HepG2 (cell line): ENCODE results near the gene ABHD17A. TPM values are rescaled to one million over a fixed set of nuclear protein-coding genes. Genes with fewer than 3 reads are reported as not detected.

ENCODE experiments used
- ATAC-seq: fragments of 200-7000 bp; cut with Tn5 transposase; 3 replicates; pipeline ENCODE4 v1.9.1; 2020; ENCODE audit warnings: mild to moderate bottlenecking, moderate library complexity
- BruUV-seq: library from RNA; stranded (reverse); fragments of 400-500 nt; replicated peaks from 2 replicates; lab custom pipeline; 2021; lab: Mats Ljungman, UMichigan
- CTCF ChIA-PET: fragments of 300-600 bp; formaldehyde crosslinking; extraction: SDS; loops from one replicate; lab custom pipeline; 2021; ENCODE audit warnings: low total read pairs, inconsistent platforms, low intra/inter-chr PET ratio; lab: Yijun Ruan, JAX
- POLR2A ChIA-PET: fragments of 350-600 bp; sonication (Branson Sonifier 250); formaldehyde crosslinking; loops from one replicate; lab custom pipeline; 2020; ENCODE audit warnings: antibody characterized with exemption, inconsistent platforms; lab: Yijun Ruan, JAX
- DNase-seq: peaks from one replicate; pipeline ENCODE4 v3.0.0-alpha.2; 2015; ENCODE audit warnings: low spot score
- FAIRE-seq: peaks from 3 replicates; lab custom pipeline; 2011; peaks lifted over from hg19 to GRCh38; lab: Jason Lieb, UNC
- H2AFZ ChIP-seq: one replicate; pipeline ENCODE4 v1.6.1; 2011; ENCODE audit warnings: low read length, inconsistent platforms
- H3K27ac ChIP-seq: fragments of 300-600 bp; 3 replicates; pipeline ENCODE4 v1.8.0; 2011; ENCODE audit warnings: mixed run types, mild to moderate bottlenecking, mixed read lengths, low read length, inconsistent platforms; ENCODE audit not compliant: insufficient read depth; ENCODE audit errors: extremely low read length
- H3K27me3 ChIP-seq, 2 experiments: fragments of 200-600 bp in 1 of 2; 2 replicates in 1 of 2; 3 replicates in 1 of 2; pipeline versions ENCODE4 v1.6.0 to v1.8.0; 2011; ENCODE audit warnings: low read length in 2 of 2, mild to moderate bottlenecking in 2 of 2, moderate library complexity in 2 of 2, inconsistent platforms in 1 of 2; ENCODE audit not compliant: insufficient read depth in 2 of 2, control insufficient read depth in 1 of 2
- H3K36me3 ChIP-seq, 2 experiments: fragments of 200-600 bp in 1 of 2; replicated peaks in 1 of 2; 2 replicates in 1 of 2; 3 replicates in 1 of 2; pipeline versions ENCODE4 v1.5.1 to v1.8.0; 2011; ENCODE audit warnings: low read length in 2 of 2, inconsistent platforms in 1 of 2; ENCODE audit not compliant: insufficient read depth in 2 of 2, control insufficient read depth in 1 of 2
- H3K4me1 ChIP-seq: 2 replicates; pipeline ENCODE4 v1.5.1; 2012; ENCODE audit warnings: low read length, inconsistent platforms; ENCODE audit not compliant: insufficient read depth
- H3K4me2 ChIP-seq: 2 replicates; pipeline ENCODE4 v1.6.0; 2011; ENCODE audit warnings: low read depth, low read length, inconsistent platforms
- H3K4me3 ChIP-seq, 3 experiments: fragments of 200-600 bp in 1 of 3; sonication (generic), shearing (Covaris generic) in 1 of 3; replicated peaks in 1 of 3; 2 replicates each; pipeline ENCODE4 v1.5.1; 2011 to 2016; ENCODE audit warnings: low read length in 3 of 3, inconsistent platforms in 2 of 3, low read depth in 2 of 3, mild to moderate bottlenecking in 2 of 3, control low read depth in 1 of 3, mixed read lengths in 1 of 3; ENCODE audit not compliant: insufficient read depth in 1 of 3
- H3K79me2 ChIP-seq: one replicate; pipeline ENCODE4 v1.6.1; 2011; ENCODE audit warnings: low read length, inconsistent platforms; ENCODE audit not compliant: insufficient read depth
- H3K9ac ChIP-seq: 2 replicates; pipeline ENCODE4 v1.6.0; 2011; ENCODE audit warnings: mild to moderate bottlenecking, low read depth, low read length, inconsistent platforms; ENCODE audit not compliant: insufficient read depth
- H3K9me3 ChIP-seq: 2 replicates; pipeline ENCODE4 v1.5.1; 2012; ENCODE audit warnings: mild to moderate bottlenecking, low read length
- H4K20me1 ChIP-seq: 2 replicates; pipeline ENCODE4 v1.6.0; 2011; ENCODE audit warnings: inconsistent platforms, mild to moderate bottlenecking, low read length, moderate library complexity; ENCODE audit not compliant: insufficient read depth
- AKNA ChIP-seq: sonication (generic); formaldehyde crosslinking; IDR thresholded peaks from 2 replicates; pipeline ENCODE4 v1.4.0; 2020; ENCODE audit warnings: missing genetic modification reagents, borderline replicate concordance
- DRAP1 ChIP-seq: IDR thresholded peaks from 2 replicates; pipeline ENCODE4 v1.6.1; 2016; ENCODE audit warnings: missing genetic modification reagents, missing compliant biosample characterization
- GTF2F1 ChIP-seq: fragments of 150-350 bp; IDR thresholded peaks from 2 replicates; pipeline ENCODE4 v1.6.1; 2014; ENCODE audit warnings: low read length
- HNF4A ChIP-seq: sonication (generic); formaldehyde crosslinking; IDR thresholded peaks from 2 replicates; pipeline ENCODE4 v1.4.0; 2020; ENCODE audit warnings: missing genetic modification reagents
- IKZF4 ChIP-seq: sonication (generic); formaldehyde crosslinking; IDR thresholded peaks from 2 replicates; pipeline ENCODE4 v1.5.1; 2020; ENCODE audit warnings: borderline replicate concordance, mild to moderate bottlenecking, low read depth, missing genetic modification reagents; ENCODE audit errors: not compliant biosample characterization
- RAD21 ChIP-seq: fragments of 450-650 bp; formaldehyde crosslinking; IDR thresholded peaks from 2 replicates; pipeline ENCODE4 v1.5.0; 2020; ENCODE audit warnings: mild to moderate bottlenecking
- SALL1 ChIP-seq: sonication (generic); formaldehyde crosslinking; IDR thresholded peaks from 2 replicates; pipeline ENCODE4 v1.8.0; 2022; ENCODE audit warnings: mild to moderate bottlenecking, missing genetic modification reagents
- SMC3 ChIP-seq: IDR thresholded peaks from 2 replicates; pipeline ENCODE4 v1.6.1; 2011; ENCODE audit warnings: low read length, improper control_type of control experiment
- SP1 ChIP-seq, 2 experiments: fragments of 450-650 bp in 1 of 2; sonication (generic) in 1 of 2; formaldehyde crosslinking in 1 of 2; IDR thresholded peaks; 2 replicates each; pipeline versions ENCODE4 v1.4.0 to v1.6.1; 2016 to 2020; ENCODE audit warnings: missing genetic modification reagents in 1 of 2
- SRSF1 ChIP-seq: fragments of 200-400 bp; formaldehyde crosslinking; optimal IDR thresholded peaks from 2 replicates; pipeline ENCODE3; 2017; ENCODE audit warnings: mild to moderate bottlenecking, low read depth, low read length, moderate library complexity
- TFDP2 ChIP-seq: sonication (generic); formaldehyde crosslinking; IDR thresholded peaks from 2 replicates; pipeline ENCODE4 v1.4.0; 2020; ENCODE audit warnings: missing genetic modification reagents
- YEATS2 ChIP-seq: sonication (generic); formaldehyde crosslinking; IDR thresholded peaks from 2 replicates; pipeline ENCODE4 v1.4.0; 2020; ENCODE audit warnings: missing genetic modification reagents, borderline replicate concordance
- ZFP82 ChIP-seq: sonication (generic); formaldehyde crosslinking; IDR thresholded peaks from 2 replicates; pipeline ENCODE4 v1.5.1; 2020; ENCODE audit warnings: mild to moderate bottlenecking, missing genetic modification reagents, borderline replicate concordance
- ZMYM3 ChIP-seq: sonication (generic); formaldehyde crosslinking; IDR thresholded peaks from 2 replicates; pipeline ENCODE4 v1.5.1; 2020; ENCODE audit warnings: mild to moderate bottlenecking, missing genetic modification reagents
- ZNF33B ChIP-seq: sonication (generic); formaldehyde crosslinking; IDR thresholded peaks from 2 replicates; pipeline ENCODE4 v1.5.1; 2020; ENCODE audit warnings: mild to moderate bottlenecking, missing genetic modification reagents
- ZNF577 ChIP-seq: sonication (generic); formaldehyde crosslinking; IDR thresholded peaks from 2 replicates; pipeline ENCODE4 v1.4.0; 2020; ENCODE audit warnings: mild to moderate bottlenecking, low read depth, missing genetic modification reagents, borderline replicate concordance
- ZNF629 ChIP-seq: sonication (generic); formaldehyde crosslinking; conservative IDR thresholded peaks from 2 replicates; pipeline ENCODE4 v1.5.0; 2020; ENCODE audit warnings: missing genetic modification reagents
- ZNF652 ChIP-seq: IDR thresholded peaks from 2 replicates; pipeline ENCODE4 v1.6.1; 2016; ENCODE audit warnings: low read depth, borderline replicate concordance
- WGBS: methylation state at CpG from one replicate; pipeline ENCODE4 v1.1.6; 2017; ENCODE audit warnings: low lambda C conversion rate; 5-methylcytosine and 5-hydroxymethylcytosine counted together
- in situ Hi-C: cut with HindIII; loops from 2 replicates; pipeline ENCODE4 v1.10.0; 2017; ENCODE audit warnings: low pct_unique_long_range_greater_than_20kb; ENCODE audit not compliant: extremely low pct_ligation_motif_present
- intact Hi-C: fragments of 100-400 bp; cut with micrococcal nuclease; formaldehyde crosslinking; loops from one replicate; pipeline ENCODE4 v1.10.0; 2022; ENCODE audit not compliant: unreplicated experiment
- polyA plus RNA-seq, 8 experiments: library from polyadenylated mRNA; depleted of rRNA in 3 of 8; stranded (reverse) in 7 of 8; unstranded in 1 of 8; fragments of >200 nt; fragmentation: Illumina TruSeq in 4 of 8; extraction: Trizol in 4 of 8; gene quantifications; 2 replicates each; pipeline versions ENCODE4 v1.2.1 to v1.2.3, GENCODE V29; 2011 to 2016; ENCODE audit warnings: low read depth in 4 of 8, missing spikeins in 1 of 8, mixed read lengths in 1 of 8; ENCODE audit not compliant: insufficient read depth in 1 of 8
- total RNA-seq, 5 experiments: library from RNA; depleted of rRNA; stranded (reverse); fragments of >200 nt; fragmentation: Illumina TruSeq; extraction: Trizol; gene quantifications; 2 replicates each; pipeline ENCODE4 v1.2.3, GENCODE V29; 2016; ENCODE audit warnings: low read depth in 1 of 5

Gene ABHD17A
- total and polyA plus RNA-seq, 2 of the 13 experiments (the other 11 are each of a cell fraction or from before 2014, with no cell fraction given): 27.7 to 40.8 TPM

GRCh38 chr19:1853295-1854038, 31.8 kb downstream of the ABHD17A start:
- Histone ChIP-seq H3K27me3 (no peaks in the 10 kb centered on the region), H3K9me3 (no peaks in the 10 kb centered on the region), H3K79me2 (peaks cover 21% of the 10 kb centered on the region), H3K9ac (0 out of 2 replicates have a peak overlapping the region, but pooled peaks have one; percentile 14), H4K20me1 (peaks cover 31% of the 10 kb centered on the region), H3K27ac (peak overlapping the region; percentile 38), H3K36me3 (0 out of 5 replicates have a peak, but pooled peaks cover 2 to 3% of the 10 kb centered on the region in 2 experiments), H3K4me1 (peaks cover 31% of the 10 kb centered on the region), H3K4me2 (no peak overlapping the region), H3K4me3 (no peak overlapping the region; a peak in 1 of 6 replicates), H2AFZ (no peak overlapping the region)
- in situ Hi-C loops (no loop called here), intact Hi-C loops (no loop called here)
- WGBS: 60% methylated on average over 11 of the region's 27 CpGs
- TSS peak; percentile 61 for BruUV-seq
- peak; percentile 39 for ATAC-seq
- peak; percentile 39 for FAIRE-seq
- CTCF ChIA-PET: no interaction called here
- peak; percentile 76 for DNase-seq
- POLR2A ChIA-PET: no interaction called here
- peak; percentile 24; the same call in 1 of the 2 replicates for TF ChIP-seq YEATS2 (CRISPR knock-in tag)
- peak; percentile 77 for TF ChIP-seq RAD21 (CRISPR knock-in tag)
- no peak for TF ChIP-seq SP1 (IDR thresholded peaks at IDR 0.05)
- 0 out of 2 replicates have a peak, but pooled peaks have one; percentile 22 for TF ChIP-seq SP1 (CRISPR knock-in tag; IDR thresholded peaks at IDR 0.05)
- TF ChIP-seq ZNF577 (CRISPR knock-in tag): no peak
- TF ChIP-seq SRSF1: no peak
- TF ChIP-seq IKZF4 (CRISPR knock-in tag): no peak
- TF ChIP-seq HNF4A: no peak
- TF ChIP-seq ZNF629 (CRISPR knock-in tag): no peak
- TF ChIP-seq DRAP1 (CRISPR knock-in tag): 0 out of 2 replicates have a peak, but pooled peaks have one; percentile 30
- peak; percentile 8; the same call in 1 of the 2 replicates for TF ChIP-seq SMC3
- no peak for TF ChIP-seq ZNF652 (CRISPR knock-in tag)
- TF ChIP-seq ZFP82 (CRISPR knock-in tag): 0 out of 2 replicates have a peak, but pooled peaks have one; percentile 27
- peak; percentile 46; the same call in 1 of the 2 replicates for TF ChIP-seq SALL1 (CRISPR knock-in tag)
- 0 out of 2 replicates have a peak, but pooled peaks have one; percentile 23 for TF ChIP-seq GTF2F1
- TF ChIP-seq TFDP2 (CRISPR knock-in tag): 0 out of 2 replicates have a peak, but pooled peaks have one; percentile 32
- TF ChIP-seq AKNA (CRISPR knock-in tag): no peak
- TF ChIP-seq ZNF33B (CRISPR knock-in tag): no peak
- peak; percentile 71; the same call in 1 of the 2 replicates for TF ChIP-seq ZMYM3 (CRISPR knock-in tag)
